ENCODE measurements around the gene DENND5A.

GRCh38 chr11:9210224-9210921 is 54.8 kb downstream of the DENND5A start:
- TF ChIP-seq POLR2AphosphoS5 (IDR thresholded peaks at IDR 0.05; ENCODE audit: low read depth, low read length) (no peak), TCF7L2 (IDR thresholded peaks at IDR 0.05; ENCODE audit: low read depth, low read length) (no peak)

Measured in Panc1 (cell line).